K562 (cell line): ENCODE results near the gene TNFRSF18. TPM values are rescaled to one million over a fixed set of nuclear protein-coding genes. Genes with fewer than 3 reads are reported as not detected.

ENCODE experiments used
- ARID4B ChIP-seq: sonication (generic); formaldehyde crosslinking; IDR thresholded peaks from 2 replicates; pipeline ENCODE4 v1.8.0; 2022; ENCODE audit warnings: mild to moderate bottlenecking, missing genetic modification reagents
- BRD4 ChIP-seq: fragments of 200-600 bp; sonication (generic); IDR thresholded peaks from 2 replicates; pipeline ENCODE4 v1.6.1; 2017; ENCODE audit warnings: inconsistent platforms
- DNMT1 ChIP-seq: fragments of 450-650 bp; IDR thresholded peaks from 2 replicates; pipeline ENCODE4 v1.6.1; 2016; ENCODE audit warnings: antibody characterized with exemption, mild to moderate bottlenecking
- EP300 ChIP-seq: IDR thresholded peaks from 2 replicates; pipeline ENCODE4 v1.6.1; 2012; ENCODE audit warnings: low read length, improper control_type of control experiment
- FIP1L1 ChIP-seq: fragments of 200-400 bp; formaldehyde crosslinking; IDR thresholded peaks from 2 replicates; pipeline ENCODE4 v1.6.1; 2018; ENCODE audit warnings: mild to moderate bottlenecking, low read depth, low read length; ENCODE audit not compliant: poor library complexity, severe bottlenecking
- FOXM1 ChIP-seq, 2 experiments: fragments of 450-650 bp in 1 of 2; sonication (generic) in 1 of 2; formaldehyde crosslinking in 1 of 2; IDR thresholded peaks; 2 replicates each; pipeline versions ENCODE4 v1.6.1 to v1.9.0; 2017 to 2022; ENCODE audit warnings: low read depth in 2 of 2, mild to moderate bottlenecking in 2 of 2, missing genetic modification reagents in 1 of 2, moderate library complexity in 1 of 2
- HDAC6 ChIP-seq: IDR thresholded peaks from 2 replicates; pipeline ENCODE4 v1.6.1; 2012; ENCODE audit warnings: low read depth, mild to moderate bottlenecking, control low read depth, inconsistent platforms, low read length, moderate library complexity
- HEY1 ChIP-seq: fragments of 250-450 bp; sonication (Bioruptor Pico); IDR thresholded peaks from 2 replicates; pipeline ENCODE4 v1.5.0; 2020; ENCODE audit warnings: mild to moderate bottlenecking, moderate library complexity, borderline replicate concordance
- MTA3 ChIP-seq: fragments of 450-650 bp; formaldehyde crosslinking; IDR thresholded peaks from 2 replicates; pipeline ENCODE4 v1.6.1; 2017; ENCODE audit warnings: mild to moderate bottlenecking, borderline replicate concordance
- MXI1 ChIP-seq: IDR thresholded peaks from 2 replicates; pipeline ENCODE4 v1.6.1; 2011; ENCODE audit warnings: low read depth, mild to moderate bottlenecking, improper control_type of control experiment, low read length
- PCBP1 ChIP-seq: fragments of 200-400 bp; formaldehyde crosslinking; IDR thresholded peaks from 2 replicates; pipeline ENCODE4 v1.6.1; 2018; ENCODE audit warnings: mild to moderate bottlenecking, low read depth, low read length; ENCODE audit not compliant: poor library complexity, severe bottlenecking
- RB1 ChIP-seq: fragments of 450-650 bp; IDR thresholded peaks from 2 replicates; pipeline ENCODE4 v1.6.1; 2017; ENCODE audit warnings: low read depth, mild to moderate bottlenecking
- RBM34 ChIP-seq: fragments of 200-400 bp; formaldehyde crosslinking; IDR thresholded peaks from 2 replicates; pipeline ENCODE4 v1.6.1; 2018; ENCODE audit warnings: low read length, borderline replicate concordance; ENCODE audit not compliant: insufficient read depth
- RNF2 ChIP-seq: sonication (generic); IDR thresholded peaks from 2 replicates; pipeline ENCODE4 v1.6.1; 2016
- SREBF2 ChIP-seq: sonication (generic); formaldehyde crosslinking; IDR thresholded peaks from 2 replicates; pipeline ENCODE4 v1.4.0; 2020; ENCODE audit warnings: mild to moderate bottlenecking, missing genetic modification reagents
- SRSF7 ChIP-seq: fragments of 200-400 bp; formaldehyde crosslinking; optimal IDR thresholded peaks from 2 replicates; pipeline ENCODE3; 2017; ENCODE audit warnings: mild to moderate bottlenecking, low read depth, low read length
- TCF7L2 ChIP-seq: fragments of 150-350 bp; IDR thresholded peaks from 2 replicates; pipeline ENCODE4 v1.6.1; 2016; ENCODE audit warnings: low read depth, mild to moderate bottlenecking, low read length, moderate library complexity
- ZBTB33 ChIP-seq: sonication (generic); formaldehyde crosslinking; IDR thresholded peaks from 2 replicates; pipeline ENCODE4 v1.8.1; 2023; ENCODE audit warnings: mild to moderate bottlenecking, missing genetic modification reagents
- ZNF316 ChIP-seq: fragments of 450-650 bp; IDR thresholded peaks from 2 replicates; pipeline ENCODE4 v1.6.1; 2016
- ZNF507 ChIP-seq: conservative IDR thresholded peaks from 2 replicates; pipeline ENCODE4 v1.6.1; 2017; ENCODE audit warnings: missing genetic modification characterization, missing compliant biosample characterization
- ZNF696 ChIP-seq: fragments of 250-450 bp; sonication (Bioruptor Pico); conservative IDR thresholded peaks from 2 replicates; pipeline ENCODE4 v1.4.0; 2020; ENCODE audit warnings: mild to moderate bottlenecking, moderate library complexity
- polyA plus RNA-seq, 8 experiments: library from polyadenylated mRNA; depleted of rRNA in 4 of 8; stranded (reverse) in 5 of 8; unstranded in 3 of 8; fragments of >200 nt; fragmentation: Nextera tagmentation in 2 of 8; fragmentation: Illumina TruSeq in 1 of 8; extraction: Ambion mirVana in 2 of 8; extraction: Trizol in 1 of 8; gene quantifications; 2 replicates each; pipeline versions ENCODE4 v1.2.1 to v1.2.3, GENCODE V29; 2011 to 2014; ENCODE audit warnings: inconsistent platforms in 1 of 8, missing spikeins in 1 of 8
- total RNA-seq, 7 experiments: library from RNA; depleted of rRNA in 6 of 7; stranded (reverse); fragments of >200 nt in 6 of 7; fragmentation: Illumina TruSeq in 2 of 7; extraction: Trizol in 2 of 7; gene quantifications; 2 replicates each; pipeline versions ENCODE4 v1.2.1 to v1.2.3, GENCODE V29; 2011 to 2021; ENCODE audit warnings: low replicate concordance in 1 of 7
- TF ChIP-seq, protein P1 (sequence below): sonication (generic); formaldehyde crosslinking; IDR thresholded peaks from 2 replicates; pipeline ENCODE4 v1.9.0; 2022; ENCODE audit warnings: mild to moderate bottlenecking, missing genetic modification reagents

The TNFRSF18 gene
- total and polyA plus RNA-seq, 9 of the 15 experiments (the other 6 are each of a cell fraction or from before 2014, with no cell fraction given) = 0.24 to 0.27 TPM; not detected in 7

DNA sequence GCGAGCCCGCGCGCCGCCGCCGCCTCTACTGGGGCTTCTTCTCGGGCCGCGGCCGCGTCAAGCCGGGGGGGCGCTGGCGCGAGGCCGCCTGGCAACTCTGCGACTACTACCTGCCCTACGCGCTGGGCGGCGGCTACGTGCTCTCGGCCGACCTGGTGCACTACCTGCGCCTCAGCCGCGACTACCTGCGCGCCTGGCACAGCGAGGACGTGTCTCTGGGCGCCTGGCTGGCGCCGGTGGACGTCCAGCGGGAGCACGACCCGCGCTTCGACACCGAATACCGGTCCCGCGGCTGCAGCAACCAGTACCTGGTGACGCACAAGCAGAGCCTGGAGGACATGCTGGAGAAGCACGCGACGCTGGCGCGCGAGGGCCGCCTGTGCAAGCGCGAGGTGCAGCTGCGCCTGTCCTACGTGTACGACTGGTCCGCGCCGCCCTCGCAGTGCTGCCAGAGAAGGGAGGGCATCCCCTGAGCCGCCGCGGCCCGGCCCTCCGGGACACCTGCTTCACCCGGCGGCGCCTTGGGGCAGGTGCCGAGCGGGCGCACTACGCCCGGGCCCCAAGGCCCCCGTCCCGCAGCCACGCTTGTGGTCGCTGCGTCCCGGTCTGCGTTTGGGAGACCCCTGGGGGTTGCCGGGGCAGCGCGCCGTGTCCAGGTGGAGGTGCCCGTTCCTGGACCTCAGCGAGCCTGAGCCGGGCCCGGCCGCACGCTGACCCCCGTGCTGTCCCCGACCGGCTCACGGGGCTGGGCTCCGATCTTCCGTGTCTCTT is 26.6 kb upstream of the TNFRSF18 start (continued):
- TF ChIP-seq FOXM1 (IDR thresholded peaks at IDR 0.05; ENCODE audit: low read depth) = no peak
- TF ChIP-seq FOXM1 (CRISPR knock-in tag; IDR thresholded peaks at IDR 0.05; ENCODE audit: low read depth) = 0 out of 2 replicates have a peak, but pooled peaks have one; percentile 78
- TF ChIP-seq SRSF7 = peak; percentile 70
- 0 out of 2 replicates have a peak, but pooled peaks have one; percentile 43 for TF ChIP-seq ARID4B (CRISPR knock-in tag)
- TF ChIP-seq RB1 = 0 out of 2 replicates have a peak, but pooled peaks have one; percentile 14
- TF ChIP-seq BRD4 = no peak
- no peak for TF ChIP-seq ZNF696 (CRISPR knock-in tag)
- no peak for TF ChIP-seq HDAC6
- TF ChIP-seq RBM34 = 0 out of 2 replicates have a peak, but pooled peaks have one; percentile 61
- TF ChIP-seq DNMT1 = no peak
- TF ChIP-seq TCF7L2 = no peak
- no peak for TF ChIP-seq EP300
- TF ChIP-seq, protein P1, sequence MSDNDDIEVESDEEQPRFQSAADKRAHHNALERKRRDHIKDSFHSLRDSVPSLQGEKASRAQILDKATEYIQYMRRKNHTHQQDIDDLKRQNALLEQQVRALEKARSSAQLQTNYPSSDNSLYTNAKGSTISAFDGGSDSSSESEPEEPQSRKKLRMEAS (CRISPR knock-in tag) = peak; percentile 25; the same call in 1 of the 2 replicates
- peak; percentile 41 for TF ChIP-seq FIP1L1
- TF ChIP-seq ZBTB33 (CRISPR knock-in tag) = peak; percentile 98
- TF ChIP-seq MTA3 = 0 out of 2 replicates have a peak, but pooled peaks have one; percentile 25
- TF ChIP-seq SREBF2 = no peak
- 0 out of 2 replicates have a peak, but pooled peaks have one; percentile 2 for TF ChIP-seq ZNF507 (tag)
- peak; percentile 21 for TF ChIP-seq PCBP1
- no peak for TF ChIP-seq ZNF316
- no peak for TF ChIP-seq MXI1
- TF ChIP-seq RNF2 = no peak
- no peak for TF ChIP-seq HEY1 (CRISPR knock-in tag)
